ENCODE measurements around the gene EPB41L2. TPM values are rescaled to one million over a fixed set of nuclear protein-coding genes. Genes with fewer than 3 reads are reported as not detected.
"Not testable (repeated sequence)": the region's sequence is repeated elsewhere in the genome, so short reads cannot be mapped to it uniquely, and the experiment has no call there.

EPB41L2 gene
- total and polyA plus RNA-seq, 3 experiments from 2014 or later, result 4.6 to 30.9 (median 27.2) TPM

GRCh38 chr6:130997061-130997753 lies 65.8 kb downstream of the EPB41L2 start:
- H3K27me3 Mint-ChIP-seq, result peaks cover 0 to 2% of the 10 kb centered on the region in 2 donors
- Histone ChIP-seq H3K4me1 (ENCODE audit: insufficient read depth, low read length) (no peaks in the 10 kb centered on the region), H3K27me3 (ENCODE audit: insufficient read depth, low read length, poor library complexity, severe bottlenecking) (no peaks in the 10 kb centered on the region), H3K36me3 (ENCODE audit: insufficient read depth, low read length) (no peaks in the 10 kb centered on the region), H3K9me3 (ENCODE audit: low read length) (no peaks in the 10 kb centered on the region), H3K27ac (ENCODE audit: low read depth, low read length) (no peak overlapping the region), H3K4me3 (ENCODE audit: low read length) (no peak overlapping the region)
- no peaks in the 10 kb centered on the region for H3K4me1 Mint-ChIP-seq
- POLR2A ChIA-PET, result no interaction called here
- no peak overlapping the region for H3K4me3 Mint-ChIP-seq
- peaks cover 0 to 7% (median 0%) of the 10 kb centered on the region in 5 donors for H3K9me3 Mint-ChIP-seq
- no peak for DNase-seq
- no peak overlapping the region for H3K27ac Mint-ChIP-seq
- CTCF ChIA-PET, result no interaction called here
- H3K36me3 Mint-ChIP-seq, result peaks cover 0 to 12% (median 0%) of the 10 kb centered on the region in 3 donors

- peaks cover 0 to 7% (median 0%) of the 10 kb centered on the region in 5 donors for H3K9me3 Mint-ChIP-seq
- no peak for DNase-seq
- no peak overlapping the region for H3K27ac Mint-ChIP-seq
- Histone ChIP-seq H3K27me3 (ENCODE audit: insufficient read depth, low read length, poor library complexity, severe bottlenecking) (no peaks in the 10 kb centered on the region), H3K4me1 (ENCODE audit: insufficient read depth, low read length) (no peaks in the 10 kb centered on the region), H3K9me3 (ENCODE audit: low read length) (no peaks in the 10 kb centered on the region), H3K4me3 (ENCODE audit: low read length) (no peak overlapping the region), H3K27ac (ENCODE audit: low read depth, low read length) (no peak overlapping the region), H3K36me3 (ENCODE audit: insufficient read depth, low read length) (no peaks in the 10 kb centered on the region)
- no peak overlapping the region for H3K4me3 Mint-ChIP-seq
- H3K4me1 Mint-ChIP-seq, result no peaks in the 10 kb centered on the region
- ChIA-PET POLR2A (no interaction called here), CTCF (no interaction called here)
- H3K27me3 Mint-ChIP-seq, result peaks cover 0 to 2% of the 10 kb centered on the region in 2 donors
- peaks cover 0 to 12% (median 0%) of the 10 kb centered on the region in 3 donors for H3K36me3 Mint-ChIP-seq
These were observed 66.4 kb downstream of the EPB41L2 start for GRCh38 chr6:130996635-130997034.

DNA sequence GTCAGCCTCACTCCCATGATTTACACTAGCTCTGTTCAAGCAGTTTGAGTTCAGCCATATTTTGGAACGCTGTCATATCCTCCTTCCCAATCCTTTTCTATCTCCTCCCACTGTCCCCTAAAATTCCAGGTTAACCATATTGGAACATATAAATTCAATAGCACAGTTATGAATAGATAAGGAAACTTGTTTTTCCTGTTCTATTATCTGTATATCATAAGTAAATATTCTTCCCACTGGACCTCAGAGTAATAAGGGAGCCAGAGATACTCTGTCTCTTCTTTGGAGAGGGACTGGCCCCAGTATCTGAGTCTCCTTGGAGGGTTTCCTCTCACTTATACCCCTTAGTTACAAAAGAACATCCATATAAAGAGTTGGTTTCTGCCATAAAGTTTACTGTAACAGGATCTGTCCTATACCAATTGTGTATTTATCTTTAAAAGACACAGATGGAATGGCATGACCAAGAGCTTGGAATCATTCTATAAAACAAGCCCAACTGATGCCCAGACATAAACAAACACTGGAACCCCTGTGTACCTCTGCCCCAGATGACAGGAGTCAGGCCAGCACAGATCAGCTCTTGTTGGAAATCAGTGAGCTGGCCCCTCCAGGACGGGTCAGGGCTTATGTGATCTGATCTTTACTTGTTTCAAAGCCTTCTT lies 67.1 kb downstream of the EPB41L2 start:
- no peak overlapping the region for H3K4me3 ChIP-seq (ENCODE audit: low read length)
- H3K27me3 ChIP-seq (ENCODE audit: insufficient read depth, low read length, poor library complexity, severe bottlenecking), result no peaks in the 10 kb centered on the region
- Mint-ChIP-seq H3K9me3 (peaks cover 0 to 10% (median 0%) of the 10 kb centered on the region in 5 donors), H3K4me3 (no peak overlapping the region), H3K27ac (no peak overlapping the region), H3K36me3 (peaks cover 0 to 12% (median 0%) of the 10 kb centered on the region in 3 donors), H3K27me3 (peaks cover 0 to 2% of the 10 kb centered on the region in 2 donors), H3K4me1 (no peaks in the 10 kb centered on the region)
- H3K4me1 ChIP-seq (ENCODE audit: insufficient read depth, low read length), result no peaks in the 10 kb centered on the region
- ChIA-PET POLR2A (no interaction called here), CTCF (no interaction called here)
- no peak overlapping the region for H3K27ac ChIP-seq (ENCODE audit: low read depth, low read length)
- DNase-seq, result no peak
- no peaks in the 10 kb centered on the region for H3K9me3 ChIP-seq (ENCODE audit: low read length)
- H3K36me3 ChIP-seq (ENCODE audit: insufficient read depth, low read length), result no peaks in the 10 kb centered on the region

DNA sequence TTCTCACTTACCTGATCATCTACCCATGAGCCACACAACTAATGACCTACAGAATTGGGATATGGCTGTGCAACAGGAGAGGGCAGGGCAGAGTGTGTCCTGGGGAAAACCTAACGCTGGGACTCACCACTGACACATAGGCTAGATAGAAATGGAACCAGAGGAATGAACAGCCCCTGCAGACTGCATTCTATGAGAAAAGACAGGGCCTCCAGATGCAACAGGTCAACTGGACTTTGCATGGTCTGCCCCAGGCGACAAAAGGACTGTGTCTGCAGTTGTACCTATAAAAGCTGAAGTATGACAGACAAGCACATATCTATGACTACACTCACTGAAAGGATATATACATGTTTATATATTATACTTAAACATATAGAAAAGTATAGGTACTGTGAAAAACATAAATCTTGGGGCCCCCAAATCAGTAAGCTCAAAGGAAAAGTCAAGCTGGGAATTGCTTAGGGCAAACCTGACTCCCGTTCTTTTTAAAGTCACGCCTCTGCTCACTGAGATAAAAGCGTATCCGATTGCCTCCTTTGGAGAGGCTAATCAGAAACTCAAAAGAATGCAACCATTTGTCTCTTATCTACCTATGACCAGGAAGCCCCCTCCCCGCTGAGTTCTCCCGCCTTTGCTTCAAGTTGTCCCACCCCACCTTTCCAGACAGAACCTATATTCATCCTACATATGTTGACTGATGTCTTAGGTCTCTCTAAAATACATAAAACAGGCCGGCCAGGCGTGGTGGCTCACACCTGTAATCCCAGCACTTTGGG lies 68.5 kb downstream of the EPB41L2 start:
- ChIA-PET POLR2A (no interaction called here), CTCF (no interaction called here)
- H3K4me1 ChIP-seq (ENCODE audit: insufficient read depth, low read length), result no peaks in the 10 kb centered on the region
- Mint-ChIP-seq H3K4me3 (no peak overlapping the region), H3K4me1 (no peaks in the 10 kb centered on the region), H3K27me3 (peaks cover 0 to 2% of the 10 kb centered on the region in 2 donors), H3K36me3 (peaks cover 0 to 15% (median 0%) of the 10 kb centered on the region in 3 donors), H3K27ac (peak overlapping the region in 1 of 8 donors; percentile 11), H3K9me3 (peaks cover 0 to 13% (median 1%) of the 10 kb centered on the region in 5 donors)
- no peak for DNase-seq
- H3K27me3 ChIP-seq (ENCODE audit: insufficient read depth, low read length, poor library complexity, severe bottlenecking), result no peaks in the 10 kb centered on the region
- H3K27ac ChIP-seq (ENCODE audit: low read depth, low read length), result no peak overlapping the region
- no peak overlapping the region for H3K4me3 ChIP-seq (ENCODE audit: low read length)
- no peaks in the 10 kb centered on the region for H3K36me3 ChIP-seq (ENCODE audit: insufficient read depth, low read length)
- no peaks in the 10 kb centered on the region for H3K9me3 ChIP-seq (ENCODE audit: low read length)

DNA sequence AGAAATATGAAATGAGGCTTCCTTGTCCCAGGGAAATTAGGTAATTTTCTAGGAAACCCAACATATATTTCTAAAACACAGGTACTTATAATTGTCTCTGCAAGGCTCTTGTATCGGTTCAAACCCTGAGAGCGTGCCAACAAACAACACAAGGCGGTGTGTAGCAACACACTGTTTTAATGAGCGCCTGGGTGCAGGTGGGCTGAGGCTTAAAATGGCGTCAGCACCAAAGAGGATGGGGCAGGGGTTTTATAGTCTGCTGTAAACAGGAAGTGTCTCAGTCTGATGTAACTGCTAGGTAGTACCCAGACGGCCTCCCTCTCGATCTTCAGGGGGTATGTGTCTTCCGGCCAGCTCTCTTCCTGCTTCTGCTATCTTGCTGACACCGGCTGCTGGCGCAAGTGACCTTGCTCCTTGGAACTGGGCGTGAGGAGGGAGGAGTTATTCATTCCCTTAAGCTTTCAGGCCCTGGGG lies 69.7 kb downstream of the EPB41L2 start:
- ChIA-PET POLR2A (no interaction called here), CTCF (no interaction called here)
- Mint-ChIP-seq H3K4me3 (no peak overlapping the region), H3K27ac (no peak overlapping the region), H3K4me1 (no peaks in the 10 kb centered on the region), H3K36me3 (peaks cover 0 to 24% (median 0%) of the 10 kb centered on the region in 3 donors), H3K27me3 (no peaks in the 10 kb centered on the region), H3K9me3 (peaks cover 0 to 11% (median 1%) of the 10 kb centered on the region in 5 donors)
- no peaks in the 10 kb centered on the region for H3K9me3 ChIP-seq (ENCODE audit: low read length)
- H3K27me3 ChIP-seq (ENCODE audit: insufficient read depth, low read length, poor library complexity, severe bottlenecking), result no peaks in the 10 kb centered on the region
- no peak for DNase-seq
- H3K27ac ChIP-seq (ENCODE audit: low read depth, low read length), result no peak overlapping the region
- no peaks in the 10 kb centered on the region for H3K4me1 ChIP-seq (ENCODE audit: insufficient read depth, low read length)
- no peak overlapping the region for H3K4me3 ChIP-seq (ENCODE audit: low read length)
- H3K36me3 ChIP-seq (ENCODE audit: insufficient read depth, low read length), result no peaks in the 10 kb centered on the region

GRCh38 chr6:130991422-130992137 lies 71.5 kb downstream of the EPB41L2 start:
- POLR2A ChIA-PET, result no interaction called here
- H3K27me3 Mint-ChIP-seq, result no peaks in the 10 kb centered on the region
- no peak overlapping the region for H3K4me3 Mint-ChIP-seq

GRCh38 chr6:130987539-130987938 lies 75.5 kb downstream of the EPB41L2 start:
- POLR2A ChIA-PET; H3K9me3 ChIP-seq (ENCODE audit: low read length); H3K27ac ChIP-seq (ENCODE audit: low read depth, low read length): not testable (repeated sequence)

More at GRCh38 chr6:130991422-130992137, 71.5 kb downstream of the EPB41L2 start:
- DNase-seq, result no peak
- Histone ChIP-seq H3K27me3 (ENCODE audit: insufficient read depth, low read length, poor library complexity, severe bottlenecking) (no peaks in the 10 kb centered on the region), H3K27ac (ENCODE audit: low read depth, low read length) (no peak overlapping the region), H3K36me3 (ENCODE audit: insufficient read depth, low read length) (no peaks in the 10 kb centered on the region), H3K4me1 (ENCODE audit: insufficient read depth, low read length) (no peaks in the 10 kb centered on the region), H3K9me3 (ENCODE audit: low read length) (no peaks in the 10 kb centered on the region), H3K4me3 (ENCODE audit: low read length) (no peak overlapping the region)
- Mint-ChIP-seq H3K36me3 (peaks cover 0 to 30% (median 0%) of the 10 kb centered on the region in 3 donors), H3K27ac (no peak overlapping the region), H3K9me3 (peaks cover 0 to 18% (median 2%) of the 10 kb centered on the region in 5 donors), H3K4me1 (no peaks in the 10 kb centered on the region)
- CTCF ChIA-PET, result no interaction called here

More at GRCh38 chr6:130987539-130987938, 75.5 kb downstream of the EPB41L2 start:
- Mint-ChIP-seq H3K36me3 (peaks cover 0 to 33% (median 0%) of the 10 kb centered on the region in 3 donors), H3K9me3 (peaks cover 7 to 30% (median 11%) of the 10 kb centered on the region in 5 donors)
- H3K27ac Mint-ChIP-seq; H3K4me3 Mint-ChIP-seq; H3K4me1 ChIP-seq (ENCODE audit: insufficient read depth, low read length); CTCF ChIA-PET; H3K36me3 ChIP-seq (ENCODE audit: insufficient read depth, low read length); H3K4me1 Mint-ChIP-seq; H3K27me3 Mint-ChIP-seq; H3K4me3 ChIP-seq (ENCODE audit: low read length); H3K27me3 ChIP-seq (ENCODE audit: insufficient read depth, low read length, poor library complexity, severe bottlenecking); DNase-seq: not testable (repeated sequence)

All from CD8-positive, alpha-beta memory T cell (primary cell).